Suprapubic skin (tissue), 4 donors: Measurements from ENCODE around the gene ATXN2L. TPM values are rescaled to one million over a fixed set of nuclear protein-coding genes. Genes with fewer than 3 reads are reported as not detected.

Source experiments
- DNase-seq, 2 donors: peaks; one replicate each; pipeline ENCODE4 v3.0.0-alpha.2; 2019; ENCODE audit warnings: low spot score in 2 of 2
- H3K27ac ChIP-seq: fragments of 200-600 bp; sonication (generic); one replicate; pipeline ENCODE4 v1.5.1; 2019
- H3K27me3 ChIP-seq: fragments of 200-600 bp; sonication (generic); one replicate; pipeline ENCODE4 v1.5.1; 2019
- H3K36me3 ChIP-seq: fragments of 200-600 bp; sonication (generic); one replicate; pipeline ENCODE4 v1.5.1; 2019
- H3K4me1 ChIP-seq: fragments of 200-600 bp; sonication (generic); one replicate; pipeline ENCODE4 v1.5.1; 2019
- H3K4me3 ChIP-seq: fragments of 200-600 bp; sonication (generic); one replicate; pipeline ENCODE4 v1.5.1; 2019; ENCODE audit warnings: mild to moderate bottlenecking
- H3K9me3 ChIP-seq: fragments of 200-600 bp; sonication (generic); one replicate; pipeline ENCODE4 v1.5.1; 2019
- EP300 ChIP-seq: sonication (generic); formaldehyde crosslinking; IDR thresholded peaks from one replicate; pipeline ENCODE4 v1.6.1; 2017; ENCODE audit warnings: antibody characterized with exemption
- POLR2A ChIP-seq, 2 donors: fragments of 450-650 bp; IDR thresholded peaks; one replicate each; pipeline ENCODE4 v1.6.1; 2017; ENCODE audit warnings: antibody characterized with exemption in 2 of 2, mild to moderate bottlenecking in 2 of 2, moderate library complexity in 2 of 2
- POLR2AphosphoS5 ChIP-seq, 3 donors: sonication (generic); formaldehyde crosslinking; IDR thresholded peaks; one replicate each; pipeline ENCODE4 v1.6.1; 2017; ENCODE audit warnings: antibody characterized with exemption in 3 of 3
- WGBS: methylation state at CpG from one replicate; pipeline ENCODE4 v1.1.5; 2018; 5-methylcytosine and 5-hydroxymethylcytosine counted together
- total RNA-seq, 4 donors: library from RNA; depleted of rRNA; stranded (reverse); fragments of >200 nt; gene quantifications; one replicate each; pipeline ENCODE4 v1.1.0, GENCODE V29; 2016
- TF ChIP-seq, protein P1 (sequence below), 2 donors: fragments of 200-600 bp in 1 of 2; fragments of 450-650 bp in 1 of 2; sonication (generic) in 1 of 2; IDR thresholded peaks; one replicate each; pipeline ENCODE4 v1.5.1; 2016 to 2019; ENCODE audit warnings: antibody characterized with exemption in 2 of 2, mild to moderate bottlenecking in 1 of 2, moderate library complexity in 1 of 2

The ATXN2L gene
- total RNA-seq, 4 donors from 2014 or later: 88.5 to 236 (median 148) TPM

DNA sequence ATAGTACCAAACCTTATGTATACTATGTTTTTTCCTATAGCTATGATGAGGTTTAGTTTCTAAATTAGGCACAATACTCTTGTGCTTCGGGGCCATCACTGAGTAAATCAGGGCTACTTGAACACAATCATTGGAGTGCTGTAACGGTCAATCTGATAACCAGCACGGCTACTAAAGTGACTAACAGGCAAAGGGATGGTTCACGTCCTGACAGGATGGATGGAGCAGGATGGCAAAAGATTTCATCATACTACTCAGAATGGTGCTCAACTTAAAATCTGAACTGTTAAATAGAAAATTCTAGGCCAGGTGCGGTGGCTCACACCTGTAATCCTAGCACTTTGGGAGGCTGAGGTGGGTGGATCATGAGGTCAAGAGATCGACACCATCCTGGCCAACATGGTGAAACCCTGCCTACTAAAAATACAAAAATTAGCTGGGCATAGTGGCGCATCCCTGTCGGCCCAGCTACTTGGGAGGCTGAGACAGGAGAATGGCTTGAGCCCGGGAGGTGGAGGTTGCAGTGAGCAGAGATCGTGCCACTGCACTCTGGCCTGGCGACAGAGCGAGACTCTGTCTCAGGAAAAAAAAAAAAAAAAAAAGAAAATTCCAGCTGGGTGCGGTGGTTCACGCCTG is 16.3 kb downstream of the ATXN2L start:
- WGBS: 93% methylated on average over 14 of the region's 14 CpGs
- no peak for TF ChIP-seq POLR2AphosphoS5 (IDR thresholded peaks at IDR 0.05)
- no peak for TF ChIP-seq POLR2A (IDR thresholded peaks at IDR 0.05)
- TF ChIP-seq, protein P1, sequence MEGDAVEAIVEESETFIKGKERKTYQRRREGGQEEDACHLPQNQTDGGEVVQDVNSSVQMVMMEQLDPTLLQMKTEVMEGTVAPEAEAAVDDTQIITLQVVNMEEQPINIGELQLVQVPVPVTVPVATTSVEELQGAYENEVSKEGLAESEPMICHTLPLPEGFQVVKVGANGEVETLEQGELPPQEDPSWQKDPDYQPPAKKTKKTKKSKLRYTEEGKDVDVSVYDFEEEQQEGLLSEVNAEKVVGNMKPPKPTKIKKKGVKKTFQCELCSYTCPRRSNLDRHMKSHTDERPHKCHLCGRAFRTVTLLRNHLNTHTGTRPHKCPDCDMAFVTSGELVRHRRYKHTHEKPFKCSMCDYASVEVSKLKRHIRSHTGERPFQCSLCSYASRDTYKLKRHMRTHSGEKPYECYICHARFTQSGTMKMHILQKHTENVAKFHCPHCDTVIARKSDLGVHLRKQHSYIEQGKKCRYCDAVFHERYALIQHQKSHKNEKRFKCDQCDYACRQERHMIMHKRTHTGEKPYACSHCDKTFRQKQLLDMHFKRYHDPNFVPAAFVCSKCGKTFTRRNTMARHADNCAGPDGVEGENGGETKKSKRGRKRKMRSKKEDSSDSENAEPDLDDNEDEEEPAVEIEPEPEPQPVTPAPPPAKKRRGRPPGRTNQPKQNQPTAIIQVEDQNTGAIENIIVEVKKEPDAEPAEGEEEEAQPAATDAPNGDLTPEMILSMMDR (IDR thresholded peaks at IDR 0.05): no peak
- Histone ChIP-seq H3K4me1 (peaks cover 3% of the 10 kb centered on the region), H3K9me3 (no peaks in the 10 kb centered on the region), H3K4me3 (no peak overlapping the region), H3K36me3 (peaks cover 71% of the 10 kb centered on the region), H3K27me3 (no peaks in the 10 kb centered on the region), H3K27ac (no peak overlapping the region)
- no peak for DNase-seq

DNA sequence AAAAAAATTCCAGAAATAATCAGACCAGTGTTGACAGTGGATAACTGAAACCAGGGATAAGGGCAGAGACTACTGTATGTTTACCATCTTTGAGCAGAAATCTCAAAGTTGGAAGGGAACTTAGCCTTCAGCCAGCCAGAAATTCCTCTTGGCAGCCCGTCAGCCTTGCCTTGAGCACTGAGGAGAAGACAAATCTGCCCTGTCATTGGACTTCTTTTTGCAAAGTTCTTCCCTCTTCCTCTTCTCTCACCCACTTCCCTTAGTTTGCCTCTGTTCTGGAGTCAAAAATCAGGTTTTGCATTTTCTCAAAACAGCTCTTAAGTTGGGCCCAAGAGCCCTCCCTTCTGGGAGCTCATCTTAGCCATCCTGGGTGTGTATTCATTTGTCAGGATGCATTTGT is 17.1 kb downstream of the ATXN2L start:
- Histone ChIP-seq H3K27me3 (no peaks in the 10 kb centered on the region), H3K9me3 (no peaks in the 10 kb centered on the region), H3K36me3 (peaks cover 71% of the 10 kb centered on the region), H3K4me1 (peaks cover 4% of the 10 kb centered on the region), H3K4me3 (no peak overlapping the region), H3K27ac (no peak overlapping the region)
- DNase-seq: no peak
- 44% methylated on average over 1 of the region's 1 CpG for WGBS
- TF ChIP-seq POLR2A (IDR thresholded peaks at IDR 0.05): no peak
- no peak for TF ChIP-seq POLR2AphosphoS5 (IDR thresholded peaks at IDR 0.05)
- TF ChIP-seq, protein P1 (IDR thresholded peaks at IDR 0.05): no peak
- no peak for TF ChIP-seq EP300

DNA sequence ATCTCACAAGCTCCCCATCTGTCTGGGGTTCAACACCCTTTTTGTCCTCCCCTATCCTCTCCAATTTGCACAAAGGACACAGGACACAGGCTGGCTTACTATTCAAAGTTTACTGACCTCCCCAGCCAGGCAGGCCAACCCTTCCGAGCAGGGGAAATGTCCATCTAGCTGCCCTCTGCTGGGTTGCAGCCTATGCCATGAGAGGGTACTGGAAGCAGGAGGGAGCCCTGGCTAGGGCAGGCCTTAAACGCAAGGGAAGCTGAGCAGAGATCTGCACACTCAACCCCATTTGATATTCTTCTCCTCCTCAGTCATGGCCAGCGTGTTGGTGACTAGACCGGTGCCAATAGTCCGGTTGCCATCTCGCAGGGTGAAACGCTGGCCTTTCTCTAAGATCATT is 19.9 kb downstream of the ATXN2L start:
- Histone ChIP-seq H3K9me3 (no peaks in the 10 kb centered on the region), H3K4me3 (no peak overlapping the region), H3K36me3 (peaks cover 45% of the 10 kb centered on the region), H3K27me3 (no peaks in the 10 kb centered on the region), H3K4me1 (peaks cover 22% of the 10 kb centered on the region), H3K27ac (no peak overlapping the region)
- no peak for TF ChIP-seq EP300
- TF ChIP-seq POLR2A (IDR thresholded peaks at IDR 0.05): no peak
- TF ChIP-seq, protein P1 (IDR thresholded peaks at IDR 0.05): no peak
- TF ChIP-seq POLR2AphosphoS5 (IDR thresholded peaks at IDR 0.05): no peak
- DNase-seq: no peak
- WGBS: 89% methylated on average over 7 of the region's 7 CpGs

DNA sequence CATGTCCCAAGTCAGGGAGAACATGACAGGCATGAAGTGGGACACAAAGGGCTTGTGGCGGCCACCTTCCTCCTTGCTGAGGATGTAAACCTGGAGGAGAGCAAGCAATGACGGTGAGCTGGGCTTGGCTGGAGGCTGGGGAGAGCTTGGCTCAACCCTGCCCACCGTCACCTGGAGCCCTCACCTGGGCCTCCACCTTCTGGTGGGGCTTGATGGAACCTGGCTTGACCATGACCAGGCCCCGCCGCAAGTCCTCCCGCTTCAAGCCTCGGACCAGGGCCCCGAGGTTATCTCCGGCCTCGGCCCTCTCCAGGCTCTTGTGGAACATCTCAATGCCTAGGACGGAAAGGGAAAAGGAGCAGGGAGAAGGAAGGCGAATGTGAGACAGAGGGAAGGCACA is 21.0 kb downstream of the ATXN2L start:
- Histone ChIP-seq H3K27me3 (no peaks in the 10 kb centered on the region), H3K4me1 (peaks cover 22% of the 10 kb centered on the region), H3K4me3 (no peak overlapping the region), H3K27ac (no peak overlapping the region), H3K9me3 (no peaks in the 10 kb centered on the region), H3K36me3 (peaks cover 44% of the 10 kb centered on the region)
- no peak for DNase-seq
- TF ChIP-seq POLR2A (IDR thresholded peaks at IDR 0.05) (no peak), EP300 (no peak), POLR2AphosphoS5 (IDR thresholded peaks at IDR 0.05) (no peak)
- TF ChIP-seq, protein P1 (IDR thresholded peaks at IDR 0.05): no peak
- WGBS: 96% methylated on average over 12 of the region's 12 CpGs

DNA sequence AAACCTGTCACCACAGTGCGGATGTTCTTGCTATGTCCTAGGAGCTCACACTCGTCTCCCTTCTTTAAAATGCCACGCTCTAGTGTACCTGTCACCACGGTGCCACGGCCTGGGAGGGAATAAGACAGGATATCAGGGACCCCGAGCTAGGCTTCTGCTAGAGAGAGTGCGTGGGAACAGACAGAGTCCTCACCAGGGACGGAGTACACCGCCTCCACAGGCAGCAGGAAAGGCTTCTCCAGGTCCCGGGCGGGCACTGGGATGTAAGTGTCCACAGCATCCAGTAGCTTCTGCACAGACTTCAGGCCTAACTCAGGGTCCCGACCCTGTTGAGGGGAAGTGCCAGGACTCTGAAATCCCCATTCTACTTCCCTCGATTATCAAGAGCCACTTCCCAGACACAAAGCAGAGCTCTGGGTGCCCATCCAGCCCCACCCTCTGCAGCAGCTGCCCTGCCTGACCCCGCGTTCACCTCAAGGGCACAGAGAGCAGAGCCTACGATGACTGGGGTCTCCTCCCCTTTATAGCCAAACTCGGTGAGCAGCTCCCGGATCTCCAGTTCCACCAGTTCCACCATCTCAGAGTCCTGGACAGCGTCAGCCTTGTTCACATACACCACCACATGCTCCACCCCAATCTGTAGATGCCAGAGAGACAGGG is 21.6 kb downstream of the ATXN2L start:
- H3K27me3 ChIP-seq: no peaks in the 10 kb centered on the region
- WGBS: 84% methylated on average over 15 of the region's 19 CpGs
- H3K4me1 ChIP-seq: peaks cover 22% of the 10 kb centered on the region
- TF ChIP-seq POLR2A (IDR thresholded peaks at IDR 0.05) (no peak), EP300 (no peak), POLR2AphosphoS5 (IDR thresholded peaks at IDR 0.05) (no peak)
- TF ChIP-seq, protein P1 (IDR thresholded peaks at IDR 0.05): no peak
- no peak overlapping the region for H3K4me3 ChIP-seq
- peaks cover 44% of the 10 kb centered on the region for H3K36me3 ChIP-seq
- H3K9me3 ChIP-seq: no peaks in the 10 kb centered on the region
- H3K27ac ChIP-seq: no peak overlapping the region
- DNase-seq: no peak
